Loucy (cell line): ENCODE results near the gene HTR3D.

Experiments
- H2AFZ ChIP-seq: fragments of 200-600 bp; sonication (generic); 2 replicates; pipeline ENCODE4 v1.6.0; 2016; ENCODE audit warnings: antibody characterized with exemption, mild to moderate bottlenecking, low read length, moderate library complexity
- H3F3A ChIP-seq: fragments of 200-600 bp; 2 replicates; pipeline ENCODE4 v1.6.0; 2016; ENCODE audit warnings: antibody characterized with exemption, low read depth, mild to moderate bottlenecking
- H3K27me3 ChIP-seq: fragments of 200-600 bp; sonication (generic); 2 replicates; pipeline ENCODE4 v1.6.1; 2014; ENCODE audit warnings: low read length, mild to moderate bottlenecking; ENCODE audit not compliant: insufficient read depth, poor library complexity, severe bottlenecking
- H3K36me3 ChIP-seq: fragments of 200-600 bp; sonication (generic); 2 replicates; pipeline ENCODE4 v1.6.1; 2016; ENCODE audit warnings: low read length; ENCODE audit not compliant: insufficient read depth
- H3K4me1 ChIP-seq: fragments of 200-600 bp; sonication (generic); 2 replicates; pipeline ENCODE4 v1.5.1; 2014; ENCODE audit warnings: low read length, mild to moderate bottlenecking; ENCODE audit not compliant: insufficient read depth, poor library complexity, severe bottlenecking
- H3K4me2 ChIP-seq: fragments of 200-600 bp; sonication (generic); 2 replicates; pipeline ENCODE4 v1.6.0; 2014; ENCODE audit warnings: antibody characterized with exemption, low read length, low read depth, mild to moderate bottlenecking; ENCODE audit not compliant: poor library complexity, severe bottlenecking
- H3K4me3 ChIP-seq: fragments of 200-600 bp; sonication (generic); 2 replicates; pipeline ENCODE4 v1.5.1; 2014; ENCODE audit warnings: low read length, mild to moderate bottlenecking, mixed read lengths; ENCODE audit not compliant: poor library complexity, severe bottlenecking
- H3K79me2 ChIP-seq: fragments of 200-600 bp; sonication (generic); 2 replicates; pipeline ENCODE4 v1.6.1; 2014; ENCODE audit warnings: low read length; ENCODE audit not compliant: insufficient read depth
- H3K9ac ChIP-seq: fragments of 200-600 bp; sonication (generic); 2 replicates; pipeline ENCODE4 v1.6.0; 2014; ENCODE audit warnings: mild to moderate bottlenecking, low read depth, low read length, moderate library complexity; ENCODE audit not compliant: poor library complexity, severe bottlenecking
- H3K9me2 ChIP-seq: fragments of 200-600 bp; sonication (generic); replicated peaks from 2 replicates; pipeline ENCODE4 v1.6.1; 2016; ENCODE audit warnings: low read depth, low read length, mixed read lengths
- H3K9me3 ChIP-seq: fragments of 200-600 bp; sonication (generic); 2 replicates; pipeline ENCODE4 v1.6.1; 2014; ENCODE audit warnings: mild to moderate bottlenecking, antibody characterized with exemption, low read length, low read depth; ENCODE audit not compliant: insufficient read depth
- H4K20me1 ChIP-seq: fragments of 200-600 bp; sonication (generic); 2 replicates; pipeline ENCODE4 v1.6.0; 2014; ENCODE audit warnings: antibody characterized with exemption, low read length, mild to moderate bottlenecking; ENCODE audit not compliant: insufficient read depth, poor library complexity, severe bottlenecking
- EZH2phosphoT487 ChIP-seq: fragments of 200-600 bp; IDR thresholded peaks from 2 replicates; pipeline ENCODE4 v1.6.1; 2018; ENCODE audit warnings: antibody characterized with exemption, mild to moderate bottlenecking, moderate library complexity, borderline replicate concordance
- TF ChIP-seq, protein P1 (sequence below): fragments of 200-600 bp; sonication (generic); conservative IDR thresholded peaks from 2 replicates; pipeline ENCODE4 v1.5.1; 2014; ENCODE audit warnings: mild to moderate bottlenecking, antibody characterized with exemption, low read length

The HTR3D gene

DNA sequence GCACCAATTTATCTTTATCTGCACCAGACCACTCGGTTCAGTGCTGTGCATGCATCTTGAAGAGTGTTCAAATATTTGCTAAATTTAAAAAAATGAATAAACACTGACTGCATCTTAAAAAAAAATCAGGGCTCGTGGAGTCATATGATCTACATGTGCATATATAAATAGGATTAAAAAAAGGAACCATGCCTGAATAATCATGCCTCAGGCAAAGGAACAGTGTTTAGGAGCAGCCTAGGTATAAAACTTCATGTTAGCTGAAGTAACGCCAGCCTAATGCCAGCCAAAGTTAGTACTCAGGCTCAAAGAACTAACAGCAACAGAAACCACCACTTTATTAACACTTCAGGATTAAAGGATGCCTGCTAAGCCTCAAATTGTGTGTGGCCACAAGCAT, 23.4 kb upstream of the HTR3D start:
- H2AFZ ChIP-seq, result no peak overlapping the region
- no peak overlapping the region for H3K4me2 ChIP-seq
- no peaks in the 10 kb centered on the region for H3K9me2 ChIP-seq
- TF ChIP-seq, protein P1, sequence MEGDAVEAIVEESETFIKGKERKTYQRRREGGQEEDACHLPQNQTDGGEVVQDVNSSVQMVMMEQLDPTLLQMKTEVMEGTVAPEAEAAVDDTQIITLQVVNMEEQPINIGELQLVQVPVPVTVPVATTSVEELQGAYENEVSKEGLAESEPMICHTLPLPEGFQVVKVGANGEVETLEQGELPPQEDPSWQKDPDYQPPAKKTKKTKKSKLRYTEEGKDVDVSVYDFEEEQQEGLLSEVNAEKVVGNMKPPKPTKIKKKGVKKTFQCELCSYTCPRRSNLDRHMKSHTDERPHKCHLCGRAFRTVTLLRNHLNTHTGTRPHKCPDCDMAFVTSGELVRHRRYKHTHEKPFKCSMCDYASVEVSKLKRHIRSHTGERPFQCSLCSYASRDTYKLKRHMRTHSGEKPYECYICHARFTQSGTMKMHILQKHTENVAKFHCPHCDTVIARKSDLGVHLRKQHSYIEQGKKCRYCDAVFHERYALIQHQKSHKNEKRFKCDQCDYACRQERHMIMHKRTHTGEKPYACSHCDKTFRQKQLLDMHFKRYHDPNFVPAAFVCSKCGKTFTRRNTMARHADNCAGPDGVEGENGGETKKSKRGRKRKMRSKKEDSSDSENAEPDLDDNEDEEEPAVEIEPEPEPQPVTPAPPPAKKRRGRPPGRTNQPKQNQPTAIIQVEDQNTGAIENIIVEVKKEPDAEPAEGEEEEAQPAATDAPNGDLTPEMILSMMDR, result no peak
- TF ChIP-seq EZH2phosphoT487, result no peak
- H3K9ac ChIP-seq, result no peak overlapping the region
- no peaks in the 10 kb centered on the region for H3K9me3 ChIP-seq
- H4K20me1 ChIP-seq, result no peaks in the 10 kb centered on the region
- H3K27me3 ChIP-seq, result no peaks in the 10 kb centered on the region
- H3K36me3 ChIP-seq, result no peaks in the 10 kb centered on the region
- H3K4me1 ChIP-seq, result peaks cover 17% of the 10 kb centered on the region
- H3K79me2 ChIP-seq, result no peaks in the 10 kb centered on the region
- no peak overlapping the region for H3K4me3 ChIP-seq
- no peaks in the 10 kb centered on the region for H3F3A ChIP-seq

DNA sequence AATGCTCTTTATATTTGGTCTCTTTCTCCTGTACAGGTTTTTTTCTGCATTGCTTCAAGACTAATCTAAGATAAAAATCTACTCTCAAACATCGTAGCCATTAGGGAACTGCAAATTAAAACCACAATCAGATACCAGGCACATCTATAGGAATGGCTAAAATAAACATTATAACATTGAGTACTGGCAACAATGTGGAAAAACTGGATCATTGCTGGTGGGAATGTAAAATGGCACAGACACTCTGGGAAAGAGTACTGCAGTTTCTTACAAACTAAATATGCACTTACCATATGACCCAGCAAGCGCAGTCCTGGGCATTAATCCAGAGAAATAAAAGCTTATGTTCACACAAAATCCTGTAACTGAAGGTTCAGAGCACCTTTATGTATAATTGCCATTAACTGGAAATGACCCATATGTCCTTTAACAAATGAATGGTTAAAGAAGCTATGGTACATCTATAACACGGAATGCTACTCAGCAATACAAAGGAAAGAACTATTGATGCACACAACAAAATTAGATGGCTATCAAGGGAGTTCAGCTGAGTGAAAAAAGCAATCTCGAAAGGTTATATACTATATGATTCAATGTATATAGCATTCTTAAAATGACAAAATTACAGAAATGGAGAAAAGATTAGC, 20.2 kb upstream of the HTR3D start:
- Histone ChIP-seq H4K20me1 (no peaks in the 10 kb centered on the region), H3K4me1 (peaks cover 31% of the 10 kb centered on the region), H3K9me2 (no peaks in the 10 kb centered on the region), H3K9me3 (no peaks in the 10 kb centered on the region), H3K79me2 (0 out of 2 replicates have a peak, but pooled peaks cover under 1% of the 10 kb centered on the region), H3K27me3 (no peaks in the 10 kb centered on the region), H3K4me3 (no peak overlapping the region), H3K36me3 (no peaks in the 10 kb centered on the region), H3F3A (no peaks in the 10 kb centered on the region), H2AFZ (no peak overlapping the region), H3K9ac (no peak overlapping the region), H3K4me2 (no peak overlapping the region)
- TF ChIP-seq, protein P1, result no peak
- no peak for TF ChIP-seq EZH2phosphoT487

DNA sequence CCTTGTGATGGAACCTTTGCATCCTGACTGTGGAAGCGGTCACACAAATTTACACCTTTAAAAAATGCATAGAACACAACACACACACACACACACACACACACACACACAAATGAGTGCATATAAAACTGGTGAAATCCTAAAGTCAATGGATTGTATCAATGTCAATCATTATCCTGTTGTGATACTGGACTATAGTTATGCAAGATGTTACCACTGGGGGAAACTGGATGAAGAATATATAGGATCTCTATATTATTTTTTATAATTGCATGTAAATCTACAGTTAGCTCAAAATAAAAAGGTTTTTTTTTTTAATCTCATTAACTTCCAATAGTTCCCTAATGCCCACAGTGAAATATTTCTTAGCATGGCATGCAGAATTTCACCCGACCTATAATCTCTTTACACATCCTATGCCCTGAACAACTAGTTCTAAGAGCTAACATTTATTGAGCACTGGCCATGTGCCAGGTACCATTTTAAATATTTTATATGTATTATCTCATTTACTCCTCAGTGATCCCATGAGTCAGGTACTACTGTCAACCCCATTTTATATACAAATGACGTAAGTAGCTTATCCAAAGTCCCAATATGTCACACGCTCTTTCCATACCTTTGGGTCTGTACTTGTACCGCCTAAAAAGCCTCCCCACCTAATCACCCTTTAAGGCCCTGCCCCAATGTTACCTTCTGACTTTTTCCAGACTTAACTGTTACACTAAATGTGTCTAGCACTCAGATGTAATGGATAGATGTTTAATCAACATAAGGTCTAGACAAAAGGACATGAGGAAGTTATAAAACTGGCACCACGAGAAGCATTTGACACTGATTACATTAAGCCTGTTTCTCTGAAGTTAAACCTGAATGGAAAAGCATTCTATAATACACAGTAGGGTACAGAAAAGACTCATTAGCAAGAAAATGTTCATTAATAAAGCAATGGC, 19.3 kb upstream of the HTR3D start:
- TF ChIP-seq, protein P1, result no peak
- TF ChIP-seq EZH2phosphoT487, result no peak
- H4K20me1 ChIP-seq, result no peaks in the 10 kb centered on the region
- H3K9ac ChIP-seq, result no peak overlapping the region
- H3K4me3 ChIP-seq, result no peak overlapping the region
- no peaks in the 10 kb centered on the region for H3F3A ChIP-seq
- no peaks in the 10 kb centered on the region for H3K9me3 ChIP-seq
- no peaks in the 10 kb centered on the region for H3K36me3 ChIP-seq
- H3K4me2 ChIP-seq, result peak overlapping the region; percentile 33
- no peaks in the 10 kb centered on the region for H3K27me3 ChIP-seq
- no peak overlapping the region for H2AFZ ChIP-seq
- no peaks in the 10 kb centered on the region for H3K9me2 ChIP-seq
- H3K79me2 ChIP-seq, result peaks cover 9% of the 10 kb centered on the region
- peaks cover 36% of the 10 kb centered on the region for H3K4me1 ChIP-seq
